NCI-H2081 treated with DMSO at 0.1 percent for 48 hours (cell line): ENCODE measurements around the gene ITGAX.

ENCODE experiments used
- DNase-seq: peaks from one replicate; lab custom pipeline; 2025; lab: John Stamatoyannopoulos, UW

Gene ITGAX

GRCh38 chr16:31348579-31348978, 6.4 kb upstream of the ITGAX start:
- no peak for DNase-seq

GRCh38 chr16:31350275-31351005, 4.5 kb upstream of the ITGAX start:
- DNase-seq, result no peak

GRCh38 chr16:31351246-31351941, 3.6 kb upstream of the ITGAX start:
- DNase-seq, result no peak

GRCh38 chr16:31351942-31352325, 3.0 kb upstream of the ITGAX start:
- DNase-seq, result no peak

GRCh38 chr16:31352376-31353115, 2.4 kb upstream of the ITGAX start:
- DNase-seq, result no peak

- DNase-seq, result no peak
Observed at GRCh38 chr16:31355431-31356100, 590 bp downstream of the ITGAX start.

- no peak for DNase-seq
Observed at GRCh38 chr16:31356566-31357323, 1.8 kb downstream of the ITGAX start.

GRCh38 chr16:31357324-31358109, 2.5 kb downstream of the ITGAX start:
- no peak for DNase-seq

GRCh38 chr16:31360251-31360650, 5.3 kb downstream of the ITGAX start:
- no peak for DNase-seq

GRCh38 chr16:31361201-31362110, 6.5 kb downstream of the ITGAX start:
- no peak for DNase-seq

- DNase-seq, result no peak
Observed at GRCh38 chr16:31362476-31363405, 7.8 kb downstream of the ITGAX start.

- DNase-seq, result no peak
Observed at GRCh38 chr16:31363721-31364120, 8.7 kb downstream of the ITGAX start.

GRCh38 chr16:31364421-31364820, 9.4 kb downstream of the ITGAX start:
- DNase-seq, result no peak

- DNase-seq, result no peak
Observed at GRCh38 chr16:31365131-31365865, 10.3 kb downstream of the ITGAX start.

- DNase-seq, result no peak
Observed at GRCh38 chr16:31367853-31368252, 12.9 kb downstream of the ITGAX start.

- no peak for DNase-seq
Observed at GRCh38 chr16:31371008-31371407, 16.0 kb downstream of the ITGAX start.

GRCh38 chr16:31371619-31372484, 16.9 kb downstream of the ITGAX start:
- no peak for DNase-seq
